K562 (cell line): ENCODE data around the gene DHX29. TPM values are rescaled to one million over a fixed set of nuclear protein-coding genes. Genes with fewer than 3 reads are reported as not detected.

ENCODE experiments used
- GTF2F1 ChIP-seq: IDR thresholded peaks from 2 replicates; pipeline ENCODE4 v1.6.1; 2011; ENCODE audit warnings: low read depth, low read length, improper control_type of control experiment
- HBP1 ChIP-seq: fragments of 450-650 bp; formaldehyde crosslinking; IDR thresholded peaks from 2 replicates; pipeline ENCODE4 v1.4.0; 2022; ENCODE audit warnings: missing genetic modification characterization
- HIVEP1 ChIP-seq: fragments of 250-450 bp; sonication (Bioruptor Pico); IDR thresholded peaks from 2 replicates; pipeline ENCODE4 v1.4.0; 2020; ENCODE audit warnings: mild to moderate bottlenecking
- ID3 ChIP-seq, 2 experiments: fragments of 250-450 bp in 1 of 2; fragments of 450-650 bp in 1 of 2; sonication (Bioruptor Pico) in 1 of 2; IDR thresholded peaks; 2 replicates each; pipeline versions ENCODE4 v1.6.1 to v1.8.0; 2016 to 2021; ENCODE audit warnings: mild to moderate bottlenecking in 2 of 2, moderate library complexity in 2 of 2, missing compliant biosample characterization in 1 of 2, missing genetic modification characterization in 1 of 2
- MTA2 ChIP-seq: fragments of 450-650 bp; IDR thresholded peaks from 2 replicates; pipeline ENCODE4 v1.6.1; 2016; ENCODE audit warnings: low read depth
- NFIX ChIP-seq: fragments of 250-450 bp; sonication (Bioruptor Pico); IDR thresholded peaks from 2 replicates; pipeline ENCODE4 v1.4.0; 2020; ENCODE audit warnings: low read depth, mild to moderate bottlenecking, moderate library complexity
- POLR2AphosphoS2 ChIP-seq: IDR thresholded peaks from 2 replicates; pipeline ENCODE4 v1.6.1; 2012; ENCODE audit warnings: low read length, improper control_type of control experiment
- SMARCA5 ChIP-seq: fragments of 450-650 bp; IDR thresholded peaks from 2 replicates; pipeline ENCODE4 v1.6.1; 2016
- ZNF280A ChIP-seq: fragments of 450-650 bp; IDR thresholded peaks from 2 replicates; pipeline ENCODE4 v1.6.1; 2018; ENCODE audit warnings: mild to moderate bottlenecking, low read depth; ENCODE audit not compliant: partially characterized antibody
- ZNF324 ChIP-seq: fragments of 250-450 bp; sonication (Bioruptor Pico); IDR thresholded peaks from 2 replicates; pipeline ENCODE4 v1.4.0; 2020; ENCODE audit warnings: mild to moderate bottlenecking
- ZNF354B ChIP-seq: fragments of 250-450 bp; sonication (Bioruptor Pico); IDR thresholded peaks from 2 replicates; pipeline ENCODE4 v1.4.0; 2020
- ZNF408 ChIP-seq: fragments of 250-450 bp; sonication (Bioruptor Pico); IDR thresholded peaks from 2 replicates; pipeline ENCODE4 v1.4.0; 2020; ENCODE audit warnings: low read depth, mild to moderate bottlenecking, moderate library complexity
- ZNF764 ChIP-seq: fragments of 250-450 bp; sonication (Bioruptor Pico); IDR thresholded peaks from 2 replicates; pipeline ENCODE4 v1.4.0; 2020; ENCODE audit warnings: low read depth, mild to moderate bottlenecking, moderate library complexity
- polyA plus RNA-seq, 8 experiments: library from polyadenylated mRNA; depleted of rRNA in 4 of 8; stranded (reverse) in 5 of 8; unstranded in 3 of 8; fragments of >200 nt; fragmentation: Nextera tagmentation in 2 of 8; fragmentation: Illumina TruSeq in 1 of 8; extraction: Ambion mirVana in 2 of 8; extraction: Trizol in 1 of 8; gene quantifications; 2 replicates each; pipeline versions ENCODE4 v1.2.1 to v1.2.3, GENCODE V29; 2011 to 2014; ENCODE audit warnings: inconsistent platforms in 1 of 8, missing spikeins in 1 of 8
- total RNA-seq, 7 experiments: library from RNA; depleted of rRNA in 6 of 7; stranded (reverse); fragments of >200 nt in 6 of 7; fragmentation: Illumina TruSeq in 2 of 7; extraction: Trizol in 2 of 7; gene quantifications; 2 replicates each; pipeline versions ENCODE4 v1.2.1 to v1.2.3, GENCODE V29; 2011 to 2021; ENCODE audit warnings: low replicate concordance in 1 of 7
- TF ChIP-seq, protein P1 (sequence below), 2 experiments: fragments of 450-650 bp in 1 of 2; sonication (generic) in 1 of 2; formaldehyde crosslinking in 1 of 2; IDR thresholded peaks; 2 replicates each; pipeline versions ENCODE4 v1.7.1 to v1.9.0; 2016 to 2022; ENCODE audit warnings: inconsistent platforms in 1 of 2, mild to moderate bottlenecking in 1 of 2, missing genetic modification reagents in 1 of 2
- TF ChIP-seq, protein P2 (sequence below): fragments of 450-650 bp; formaldehyde crosslinking; IDR thresholded peaks from 2 replicates; pipeline ENCODE4 v1.4.0; 2020; ENCODE audit warnings: mild to moderate bottlenecking, moderate library complexity

DHX29 gene
- total and polyA plus RNA-seq, 9 of the 15 experiments (the other 6 are each of a cell fraction or from before 2014, with no cell fraction given), result 7.5 to 42.1 (median 25.0) TPM

DNA sequence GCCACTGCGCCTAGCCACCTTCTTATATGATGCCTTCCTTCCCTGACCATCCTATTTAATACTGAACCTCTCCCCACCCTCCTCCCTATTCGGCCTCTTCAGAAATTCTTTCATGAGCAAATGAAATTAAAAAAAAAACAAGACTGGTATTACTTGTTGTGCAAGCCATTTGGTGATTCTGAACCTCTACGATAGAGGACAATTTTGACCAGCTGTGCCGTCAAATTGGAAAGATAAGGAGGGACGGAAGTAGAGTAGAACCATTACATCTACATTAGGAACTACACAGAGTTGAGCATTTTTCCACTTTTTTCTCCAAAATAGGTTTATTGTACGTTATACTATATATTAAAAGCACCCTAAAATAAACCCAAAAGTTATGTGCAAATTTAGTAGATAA, 2.9 kb downstream of the DHX29 start (continued):
- no peak for TF ChIP-seq HBP1 (CRISPR knock-in tag)
- TF ChIP-seq, protein P1, sequence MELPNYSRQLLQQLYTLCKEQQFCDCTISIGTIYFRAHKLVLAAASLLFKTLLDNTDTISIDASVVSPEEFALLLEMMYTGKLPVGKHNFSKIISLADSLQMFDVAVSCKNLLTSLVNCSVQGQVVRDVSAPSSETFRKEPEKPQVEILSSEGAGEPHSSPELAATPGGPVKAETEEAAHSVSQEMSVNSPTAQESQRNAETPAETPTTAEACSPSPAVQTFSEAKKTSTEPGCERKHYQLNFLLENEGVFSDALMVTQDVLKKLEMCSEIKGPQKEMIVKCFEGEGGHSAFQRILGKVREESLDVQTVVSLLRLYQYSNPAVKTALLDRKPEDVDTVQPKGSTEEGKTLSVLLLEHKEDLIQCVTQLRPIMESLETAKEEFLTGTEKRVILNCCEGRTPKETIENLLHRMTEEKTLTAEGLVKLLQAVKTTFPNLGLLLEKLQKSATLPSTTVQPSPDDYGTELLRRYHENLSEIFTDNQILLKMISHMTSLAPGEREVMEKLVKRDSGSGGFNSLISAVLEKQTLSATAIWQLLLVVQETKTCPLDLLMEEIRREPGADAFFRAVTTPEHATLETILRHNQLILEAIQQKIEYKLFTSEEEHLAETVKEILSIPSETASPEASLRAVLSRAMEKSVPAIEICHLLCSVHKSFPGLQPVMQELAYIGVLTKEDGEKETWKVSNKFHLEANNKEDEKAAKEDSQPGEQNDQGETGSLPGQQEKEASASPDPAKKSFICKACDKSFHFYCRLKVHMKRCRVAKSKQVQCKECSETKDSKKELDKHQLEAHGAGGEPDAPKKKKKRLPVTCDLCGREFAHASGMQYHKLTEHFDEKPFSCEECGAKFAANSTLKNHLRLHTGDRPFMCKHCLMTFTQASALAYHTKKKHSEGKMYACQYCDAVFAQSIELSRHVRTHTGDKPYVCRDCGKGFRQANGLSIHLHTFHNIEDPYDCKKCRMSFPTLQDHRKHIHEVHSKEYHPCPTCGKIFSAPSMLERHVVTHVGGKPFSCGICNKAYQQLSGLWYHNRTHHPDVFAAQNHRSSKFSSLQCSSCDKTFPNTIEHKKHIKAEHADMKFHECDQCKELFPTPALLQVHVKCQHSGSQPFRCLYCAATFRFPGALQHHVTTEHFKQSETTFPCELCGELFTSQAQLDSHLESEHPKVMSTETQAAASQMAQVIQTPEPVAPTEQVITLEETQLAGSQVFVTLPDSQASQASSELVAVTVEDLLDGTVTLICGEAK (IDR thresholded peaks at IDR 0.05), result no peak
- TF ChIP-seq, protein P1 (CRISPR knock-in tag; IDR thresholded peaks at IDR 0.05), result no peak
- no peak for TF ChIP-seq ZNF354B (CRISPR knock-in tag)
- no peak for TF ChIP-seq NFIX
- TF ChIP-seq ZNF280A, result no peak
- TF ChIP-seq GTF2F1, result no peak
- TF ChIP-seq, protein P2, sequence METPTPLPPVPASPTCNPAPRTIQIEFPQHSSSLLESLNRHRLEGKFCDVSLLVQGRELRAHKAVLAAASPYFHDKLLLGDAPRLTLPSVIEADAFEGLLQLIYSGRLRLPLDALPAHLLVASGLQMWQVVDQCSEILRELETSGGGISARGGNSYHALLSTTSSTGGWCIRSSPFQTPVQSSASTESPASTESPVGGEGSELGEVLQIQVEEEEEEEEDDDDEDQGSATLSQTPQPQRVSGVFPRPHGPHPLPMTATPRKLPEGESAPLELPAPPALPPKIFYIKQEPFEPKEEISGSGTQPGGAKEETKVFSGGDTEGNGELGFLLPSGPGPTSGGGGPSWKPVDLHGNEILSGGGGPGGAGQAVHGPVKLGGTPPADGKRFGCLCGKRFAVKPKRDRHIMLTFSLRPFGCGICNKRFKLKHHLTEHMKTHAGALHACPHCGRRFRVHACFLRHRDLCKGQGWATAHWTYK, result no peak
- no peak for TF ChIP-seq ZNF764 (CRISPR knock-in tag)
- no peak for TF ChIP-seq ID3 (CRISPR knock-in tag; IDR thresholded peaks at IDR 0.05)
- no peak for TF ChIP-seq ID3 (tag; IDR thresholded peaks at IDR 0.05)
- peak; percentile 73 for TF ChIP-seq MTA2
- TF ChIP-seq ZNF324 (CRISPR knock-in tag), result no peak
- TF ChIP-seq ZNF408 (CRISPR knock-in tag), result no peak
- TF ChIP-seq SMARCA5, result no peak
- no peak for TF ChIP-seq POLR2AphosphoS2
- TF ChIP-seq HIVEP1 (CRISPR knock-in tag), result no peak
